GM18519 (cell line): ENCODE data around the gene PLEKHB2.
"Not testable (repeated sequence)": the region's sequence is repeated elsewhere in the genome, so short reads cannot be mapped to it uniquely, and the experiment has no call there.

Experiments
- ATAC-seq: cut with Tn5 transposase; IDR thresholded peaks from one replicate; pipeline ENCODE4 v1.9.1; 2021; ENCODE audit warnings: mild to moderate bottlenecking, moderate library complexity; ENCODE audit not compliant: unreplicated experiment, low FRiP score

Gene PLEKHB2, protein sequence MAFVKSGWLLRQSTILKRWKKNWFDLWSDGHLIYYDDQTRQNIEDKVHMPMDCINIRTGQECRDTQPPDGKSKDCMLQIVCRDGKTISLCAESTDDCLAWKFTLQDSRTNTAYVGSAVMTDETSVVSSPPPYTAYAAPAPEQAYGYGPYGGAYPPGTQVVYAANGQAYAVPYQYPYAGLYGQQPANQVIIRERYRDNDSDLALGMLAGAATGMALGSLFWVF

DNA sequence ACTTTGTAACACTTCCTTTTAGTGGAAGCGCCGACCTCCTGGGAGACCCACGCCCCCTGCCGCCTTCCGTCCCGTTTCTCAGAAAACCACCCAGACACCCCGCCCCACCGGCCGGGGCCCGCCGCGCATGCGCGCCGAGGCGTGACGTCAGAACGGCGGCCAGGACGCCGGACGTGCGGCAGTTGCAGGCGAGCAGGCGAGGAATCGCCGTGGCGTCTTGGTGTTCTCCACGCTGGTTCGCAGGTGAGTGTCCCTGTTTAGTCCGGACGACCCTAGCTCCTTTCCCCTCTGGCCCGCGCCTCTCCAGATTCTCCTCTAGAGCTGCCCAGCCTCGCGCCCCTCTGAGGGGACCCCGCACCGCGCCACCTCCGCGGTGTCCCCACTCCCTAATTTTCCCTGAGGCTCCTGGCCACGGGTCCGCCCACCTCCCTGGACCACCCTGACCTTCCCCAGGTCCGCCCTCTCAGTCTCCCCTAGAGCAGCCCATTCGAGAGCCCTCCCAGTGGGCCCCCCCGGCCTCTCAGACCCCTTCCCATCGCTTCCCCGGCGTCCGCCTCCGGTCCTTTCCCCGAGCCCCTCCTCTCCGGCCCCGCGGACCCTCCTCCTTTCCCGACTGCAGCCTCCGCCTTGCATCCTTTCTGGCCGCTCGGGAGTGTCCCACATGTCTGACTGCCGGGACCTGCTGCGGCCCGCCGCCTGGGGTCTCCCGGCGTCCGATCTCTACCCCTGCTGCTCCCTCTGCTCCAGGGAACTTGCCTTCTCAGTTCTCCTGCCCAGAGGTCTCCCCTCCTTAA lies at the start of gene PLEKHB2:
PLEKHB2 (plus strand) TSS at position 181 of the 794 bp plus-strand sequence. CDS start 15,606 bp downstream, outside the sequence.
- ATAC-seq, result peak; percentile 74

DNA sequence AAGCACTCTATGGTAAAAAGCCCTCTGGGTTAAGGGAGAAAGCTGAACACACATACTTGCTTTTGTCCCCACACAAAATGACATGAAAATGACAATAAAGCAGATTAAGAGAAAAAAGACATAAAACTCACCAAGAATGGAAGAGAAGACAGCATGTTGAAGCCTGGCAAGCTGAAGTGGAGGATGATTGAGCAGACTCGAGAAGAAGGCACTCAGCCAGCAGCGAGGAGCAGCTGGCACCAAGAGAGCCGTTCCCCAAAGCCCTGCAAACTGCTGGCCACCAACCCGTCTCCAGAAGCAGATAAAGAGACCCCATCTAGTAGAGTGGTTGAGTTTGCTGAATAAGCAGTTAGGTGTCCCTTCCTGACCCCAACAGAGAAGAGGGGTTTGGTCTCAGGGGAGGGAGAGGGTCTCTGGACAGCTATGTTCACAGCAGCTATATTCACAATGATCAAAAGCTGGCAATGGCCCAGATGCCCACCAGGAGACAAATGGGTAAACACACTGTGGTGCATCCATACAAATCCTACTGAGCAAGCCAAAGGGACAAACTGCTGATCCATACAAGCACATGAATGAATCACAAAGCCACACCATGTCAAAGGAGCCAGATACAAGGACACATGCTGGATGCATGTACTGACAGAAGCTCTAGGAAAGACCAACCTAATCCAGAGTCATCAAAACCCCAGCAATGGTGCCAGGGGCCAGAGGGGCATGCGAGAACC lies 48.8 kb upstream of the PLEKHB2 start:
- no peak for ATAC-seq

DNA sequence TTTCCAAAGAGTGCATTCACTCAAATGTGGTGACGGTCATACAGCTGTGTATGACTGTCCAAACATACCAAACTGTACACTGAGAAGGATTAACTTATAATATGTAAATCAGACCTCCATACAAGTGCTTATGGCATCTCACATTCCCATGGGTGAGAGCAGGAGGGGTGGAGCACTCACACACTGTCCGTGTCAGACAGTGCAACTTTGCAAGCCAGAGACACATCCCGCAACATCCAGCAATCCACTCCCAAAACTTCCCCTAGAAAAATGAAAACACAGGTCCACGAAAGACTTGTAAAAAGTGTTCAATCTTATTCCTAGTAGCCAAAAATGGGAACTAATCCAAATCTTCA lies 48.2 kb upstream of the PLEKHB2 start:
- no peak for ATAC-seq

DNA sequence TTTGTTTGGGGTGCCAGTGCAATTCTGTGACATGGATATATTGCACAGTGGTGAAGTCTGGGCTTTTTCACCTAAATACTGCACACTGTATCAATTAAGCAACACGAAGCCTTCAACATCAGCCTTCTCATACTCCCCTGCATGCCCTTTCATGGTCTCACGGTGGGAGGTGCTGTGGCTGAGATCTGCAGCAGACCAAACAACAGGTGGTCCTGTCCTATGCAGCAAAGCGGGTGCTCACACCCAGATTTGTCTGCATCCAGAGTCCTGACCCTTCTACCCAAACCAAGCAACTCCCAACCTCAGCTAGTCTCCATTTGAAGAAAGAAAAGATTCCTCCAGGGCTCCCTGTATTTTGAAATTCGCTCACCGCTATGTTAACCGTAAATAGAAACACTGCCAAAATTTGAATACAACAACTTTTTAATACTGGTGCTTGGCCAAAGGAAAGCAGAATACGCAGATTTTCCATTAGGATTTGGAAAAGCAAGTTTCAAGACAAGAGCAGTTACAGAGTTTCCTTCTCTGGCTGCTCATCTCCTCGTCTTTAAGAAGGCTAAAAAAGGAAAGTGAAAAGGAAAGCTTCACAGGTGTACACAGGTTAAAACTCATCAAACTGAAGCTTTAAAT lies 46.8 kb upstream of the PLEKHB2 start:
- no peak for ATAC-seq

DNA sequence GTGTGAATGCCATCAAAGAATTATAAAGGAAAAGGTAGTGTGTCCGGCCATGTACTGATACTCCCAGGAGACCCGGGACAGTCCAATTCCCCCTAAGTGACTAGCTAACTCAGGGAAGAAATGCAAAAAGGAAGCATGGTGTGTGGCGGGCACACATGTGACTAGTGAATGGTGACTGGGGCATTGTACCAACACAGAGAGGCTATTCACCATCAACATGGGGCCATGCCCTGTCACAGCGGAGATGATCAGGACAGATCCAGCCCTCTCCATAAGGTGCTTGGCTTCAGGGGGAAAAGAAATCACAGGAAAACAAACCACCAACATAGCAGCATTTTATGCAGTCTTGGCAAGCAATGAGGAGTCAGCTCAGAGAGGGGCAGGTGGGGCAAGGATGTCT lies 46.2 kb upstream of the PLEKHB2 start:
- ATAC-seq, result no peak

DNA sequence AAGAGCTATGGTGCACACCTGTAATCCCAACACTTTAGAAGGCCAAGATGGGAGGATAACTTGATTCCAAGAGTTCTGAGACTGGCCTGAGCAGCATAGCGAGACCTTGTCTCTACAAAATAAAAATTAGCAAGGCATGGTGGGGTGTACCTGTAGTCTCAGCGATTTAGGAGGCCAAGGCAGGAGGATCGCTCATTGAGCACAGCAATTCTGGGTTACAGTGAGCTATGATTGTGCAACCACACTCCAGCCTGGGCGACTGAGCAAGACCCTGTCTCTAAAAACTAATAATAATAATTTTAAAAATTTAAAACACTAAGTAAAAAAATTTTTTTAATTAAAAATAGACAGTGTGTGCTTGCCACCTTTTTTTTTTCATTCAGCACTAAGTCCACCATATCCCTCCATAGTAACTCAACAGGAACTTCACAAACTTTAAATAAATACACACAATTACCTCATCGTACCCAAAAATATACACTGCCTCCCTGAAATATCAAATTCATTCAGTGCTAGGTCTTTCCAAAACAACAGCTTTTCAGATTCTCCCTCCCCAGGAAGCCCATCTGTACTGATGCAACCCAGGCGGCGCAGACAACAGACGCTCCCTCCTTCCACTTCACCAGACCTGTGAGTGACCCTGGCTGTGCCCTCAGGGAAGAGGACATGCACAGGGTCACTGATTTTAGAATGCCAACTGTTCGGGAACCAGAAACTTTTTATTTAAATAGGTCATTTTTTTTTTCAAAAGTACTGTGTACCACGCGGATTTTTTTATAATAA lies 41.4 kb upstream of the PLEKHB2 start:
- ATAC-seq, result no peak

DNA sequence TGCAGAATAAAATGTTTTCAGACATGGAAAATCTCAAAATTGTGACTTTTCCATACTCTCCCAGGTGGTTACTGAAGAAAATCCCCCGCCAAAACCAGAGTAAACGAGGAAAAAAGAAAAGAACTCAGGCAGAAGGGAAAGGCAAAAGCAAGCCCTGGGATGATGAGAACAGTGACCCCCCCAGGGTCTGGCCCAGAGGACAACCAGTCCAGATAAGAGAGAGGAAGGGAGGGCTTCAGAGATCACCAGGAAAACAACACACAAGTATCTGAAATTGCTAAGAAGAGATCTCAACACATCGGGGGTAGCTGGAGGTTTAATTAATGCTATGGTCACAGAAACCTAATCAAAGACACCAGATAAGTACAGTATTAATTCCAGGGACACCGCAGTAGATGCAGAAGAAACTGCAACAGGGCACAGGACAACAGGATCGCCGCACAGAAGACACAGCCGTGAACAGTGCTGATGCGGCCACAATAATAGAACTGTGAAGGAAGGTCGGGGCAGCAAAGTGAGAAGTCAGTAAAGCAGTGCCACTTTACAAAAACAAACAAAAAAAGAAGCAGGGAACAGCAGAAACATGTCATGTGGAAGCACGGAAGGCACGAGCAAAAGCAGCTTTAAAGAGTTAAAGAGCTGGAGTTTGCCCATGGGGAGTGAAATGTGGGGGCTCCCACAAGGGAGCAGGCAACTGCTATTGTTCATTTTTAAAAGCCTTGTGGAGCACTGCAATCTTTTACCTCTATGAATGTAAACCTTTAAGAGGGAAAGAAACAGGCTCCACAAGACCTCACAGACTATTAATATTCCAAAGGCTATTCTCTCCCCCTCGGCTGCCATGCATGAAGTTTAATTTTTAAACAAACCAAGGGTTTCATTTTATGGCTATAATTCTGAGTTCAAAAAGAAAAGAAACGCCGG lies 40.3 kb upstream of the PLEKHB2 start:
- no peak for ATAC-seq

DNA sequence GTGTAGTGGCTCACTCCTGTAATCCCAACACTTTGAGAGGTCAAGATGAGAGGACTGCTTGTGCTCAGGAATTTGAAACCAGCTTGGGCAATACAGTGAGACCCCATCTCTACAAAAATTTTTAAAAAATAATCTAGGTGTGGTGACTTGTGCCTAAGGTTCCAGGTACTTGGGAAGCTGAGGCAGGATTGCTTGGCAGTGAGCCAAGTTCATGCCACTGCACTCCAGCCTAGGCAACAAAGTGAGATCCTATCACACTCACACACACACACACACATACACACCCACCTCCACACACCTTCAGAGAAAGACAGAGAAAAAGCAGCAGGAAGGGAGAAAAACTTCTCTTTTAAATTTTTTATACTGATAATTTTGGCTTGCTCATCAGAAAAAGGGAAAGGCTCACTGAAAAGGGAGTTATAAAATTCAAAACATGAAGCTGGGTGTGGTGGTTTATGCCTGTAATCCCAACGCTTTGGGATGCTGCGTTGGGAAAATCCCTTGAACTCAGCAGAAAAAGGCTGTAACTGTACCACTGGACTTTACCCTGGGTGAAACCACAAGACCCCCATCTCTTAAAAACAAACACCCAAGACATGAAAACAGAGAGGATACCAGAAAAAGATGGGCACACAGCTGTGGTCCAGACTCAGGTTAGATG lies 37.5 kb upstream of the PLEKHB2 start:
- ATAC-seq, result no peak

DNA sequence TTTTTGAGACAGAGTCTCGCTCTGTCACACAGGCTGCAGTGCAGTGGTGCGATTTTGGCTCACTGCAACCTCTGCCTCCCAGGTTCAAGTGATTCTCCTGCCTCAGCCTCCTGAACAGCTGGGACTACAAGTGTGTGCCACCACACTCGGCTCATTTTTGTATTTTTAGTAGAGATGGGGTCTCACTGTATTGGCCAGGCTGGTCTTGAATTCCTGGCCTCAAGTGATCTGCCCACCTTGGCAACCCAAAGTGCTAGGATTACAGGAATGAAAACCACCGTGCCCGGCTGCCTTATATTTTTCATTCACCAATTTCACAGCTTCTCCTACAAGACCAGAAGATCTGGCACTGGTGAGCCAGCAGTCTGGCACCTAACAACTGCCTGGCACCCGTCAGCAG lies 37.0 kb upstream of the PLEKHB2 start:
- ATAC-seq, result not testable (repeated sequence)

DNA sequence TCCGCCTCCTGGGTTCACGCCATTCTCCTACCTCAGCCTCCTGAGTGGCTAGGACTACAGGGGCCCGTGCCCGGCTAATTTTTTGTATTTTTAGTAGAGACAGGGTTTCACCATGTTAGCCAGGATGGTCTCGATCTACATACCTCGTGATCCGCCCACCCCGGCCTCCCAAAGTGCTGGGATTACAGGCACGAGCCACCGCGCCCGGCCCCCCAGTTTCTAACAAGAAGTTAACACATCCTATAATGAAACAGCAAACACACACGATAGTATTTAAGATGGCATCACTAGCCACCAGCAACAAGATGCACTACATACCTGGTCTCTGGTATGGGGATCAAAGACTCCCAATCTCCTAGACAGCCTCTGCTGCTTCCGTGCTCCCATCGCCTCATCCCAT lies 29.6 kb upstream of the PLEKHB2 start:
- not testable (repeated sequence) for ATAC-seq

DNA sequence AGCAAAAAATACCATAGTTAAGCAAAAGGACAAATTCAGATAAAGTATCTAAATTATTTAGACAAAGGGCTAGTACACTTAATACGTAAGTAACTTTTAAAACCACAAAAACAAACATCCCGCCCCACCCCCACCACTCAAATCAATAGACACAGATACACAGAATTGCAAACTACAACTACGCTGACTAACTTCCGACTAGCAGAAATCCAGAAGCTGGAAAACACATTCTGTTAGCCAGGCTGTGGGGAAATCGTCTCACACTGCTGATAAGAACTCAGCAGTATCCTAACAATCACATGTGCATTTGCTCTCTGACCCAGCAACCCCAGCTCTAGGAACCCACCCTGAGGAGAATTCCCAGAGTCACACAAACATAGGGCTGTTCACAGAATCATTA lies 28.4 kb upstream of the PLEKHB2 start:
- ATAC-seq, result no peak

DNA sequence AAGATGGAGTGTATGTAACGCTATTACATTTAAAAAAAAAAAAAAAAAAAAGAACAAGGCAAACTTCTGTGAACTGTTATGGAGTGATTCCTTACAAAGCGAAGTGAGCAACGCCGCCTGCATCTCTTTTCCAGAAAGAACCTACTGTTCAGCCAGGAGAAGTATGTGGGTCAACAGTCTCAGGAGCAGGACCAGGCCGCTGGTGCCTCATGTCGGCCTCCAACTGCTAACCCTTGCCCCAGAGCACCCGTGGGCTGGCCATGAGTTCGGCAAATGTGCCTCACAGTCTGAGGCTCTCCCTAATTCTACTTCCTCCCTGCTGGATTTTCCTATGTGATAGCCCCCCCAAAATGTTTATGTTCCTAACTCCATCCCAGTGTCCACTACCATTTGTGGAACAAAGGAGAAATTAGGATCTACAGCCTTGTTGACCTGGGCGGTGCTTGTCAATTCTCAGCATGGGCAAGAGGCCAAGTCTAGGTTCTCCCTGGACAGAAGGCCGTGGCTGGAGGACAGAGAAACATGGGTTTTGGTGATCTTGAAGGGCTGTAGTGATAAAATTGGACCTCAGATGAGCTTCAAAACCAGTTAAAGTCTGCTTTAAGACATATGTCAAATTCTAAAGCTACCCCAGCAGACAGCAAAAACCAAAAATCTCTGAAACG lies 27.8 kb upstream of the PLEKHB2 start:
- no peak for ATAC-seq

DNA sequence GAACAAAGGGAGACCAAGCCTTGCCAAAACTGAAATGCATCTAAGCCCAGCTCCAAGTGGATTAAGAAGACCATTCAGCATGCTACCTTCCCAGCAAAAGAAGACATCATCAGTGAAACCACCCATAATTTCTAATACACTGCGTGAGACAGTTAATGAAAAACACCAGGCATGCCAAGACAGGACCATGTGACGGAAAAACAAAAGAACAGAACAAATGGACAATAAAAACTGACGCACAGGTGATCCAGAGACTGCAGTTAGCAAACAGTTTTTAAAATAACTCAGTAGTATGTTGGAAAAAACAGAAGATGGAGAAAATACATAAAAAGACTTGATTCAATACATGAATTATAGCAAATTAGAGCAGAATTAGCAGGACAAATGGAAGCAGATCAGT lies 27.2 kb upstream of the PLEKHB2 start:
- no peak for ATAC-seq

DNA sequence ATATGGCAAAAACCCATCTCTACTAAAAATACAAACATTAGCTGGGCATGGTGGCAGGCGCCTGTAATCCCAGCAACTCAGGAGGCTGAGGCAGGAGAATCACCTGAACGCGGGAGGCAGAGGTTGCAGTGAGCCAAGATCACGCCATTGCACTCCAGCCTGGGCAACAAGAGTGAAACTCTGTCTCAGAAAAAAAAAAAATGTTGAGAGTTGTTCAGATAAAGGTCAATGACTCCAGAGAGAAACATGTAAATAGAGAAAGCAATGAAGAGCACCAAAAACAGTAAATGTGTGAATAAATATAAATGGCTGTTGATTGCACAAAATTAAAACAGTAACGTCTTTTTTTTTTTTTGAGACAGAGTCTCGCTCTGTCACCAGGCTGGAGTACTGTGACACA lies 25.2 kb upstream of the PLEKHB2 start:
- not testable (repeated sequence) for ATAC-seq

DNA sequence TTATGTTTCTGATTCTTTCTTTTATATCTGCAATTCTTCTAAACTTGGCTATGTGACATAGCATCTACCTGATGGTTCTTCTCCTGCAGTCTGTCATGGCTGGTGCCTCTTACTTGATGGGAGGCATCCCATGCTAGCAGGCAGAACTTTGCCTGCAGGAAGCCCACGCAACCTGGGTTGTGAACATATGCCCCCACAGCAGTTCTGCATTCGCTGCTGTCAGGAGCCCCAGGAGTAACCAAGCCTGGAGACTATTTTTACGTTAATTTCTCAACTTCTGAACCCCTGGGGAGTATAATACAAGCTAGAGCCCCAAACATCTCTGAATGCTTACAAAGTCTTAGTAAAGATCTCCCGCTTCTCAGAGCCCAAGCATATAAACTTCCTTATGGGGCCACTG lies 23.9 kb upstream of the PLEKHB2 start:
- no peak for ATAC-seq

DNA sequence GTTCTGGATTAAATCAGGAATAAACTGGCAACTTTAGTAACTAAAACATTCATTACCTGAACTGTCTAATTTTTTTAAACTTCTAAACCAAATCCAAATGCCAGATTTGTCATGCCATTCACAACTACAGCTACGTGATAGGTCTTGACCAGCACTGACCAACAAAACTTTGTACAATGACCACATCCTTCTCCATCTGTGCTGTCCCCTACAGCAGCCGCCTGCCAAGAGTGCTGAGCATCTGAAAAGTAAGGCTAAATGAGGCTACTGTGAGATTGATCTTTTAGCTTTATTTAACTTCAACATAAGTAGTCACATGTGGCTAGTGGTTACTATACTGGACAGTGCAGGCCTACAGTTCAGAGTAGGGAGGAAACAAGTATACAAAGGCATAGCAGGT lies 19.5 kb upstream of the PLEKHB2 start:
- ATAC-seq, result no peak

DNA sequence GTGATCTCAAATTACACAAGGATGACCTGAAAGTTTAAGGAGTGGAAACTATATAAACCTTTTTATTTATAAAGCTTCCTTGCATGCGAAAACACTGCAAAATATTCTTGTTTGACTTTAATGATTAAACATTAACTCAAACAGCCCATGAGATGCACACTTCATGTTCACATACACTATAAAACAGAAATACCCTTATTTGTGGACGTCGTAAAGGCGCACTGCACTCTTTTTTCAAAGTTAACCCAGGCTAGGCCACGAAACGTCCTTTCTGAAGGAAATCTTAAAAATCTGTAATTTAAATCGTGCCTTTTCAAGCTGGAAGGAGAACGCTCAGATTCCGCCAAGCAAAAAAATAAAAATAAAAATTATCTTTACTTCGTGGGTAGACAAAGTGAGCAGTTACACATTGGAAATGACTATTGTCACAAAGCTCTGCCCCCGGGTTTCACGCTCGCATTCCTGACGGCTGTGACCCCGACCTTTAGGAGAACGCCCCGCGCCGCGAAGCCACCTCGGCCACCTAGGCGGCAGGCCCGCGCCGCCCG lies 12.6 kb upstream of the PLEKHB2 start:
- no peak for ATAC-seq
